ENCODE results near the gene EXD1. TPM values are rescaled to one million over a fixed set of nuclear protein-coding genes. Genes with fewer than 3 reads are reported as not detected.
"Not testable (repeated sequence)": the region's sequence is repeated elsewhere in the genome, so short reads cannot be mapped to it uniquely, and the experiment has no call there.

Gene EXD1
- total and polyA plus RNA-seq, 9 of the 15 experiments (the other 6 are each of a cell fraction or from before 2014, with no cell fraction given) = not detected

DNA sequence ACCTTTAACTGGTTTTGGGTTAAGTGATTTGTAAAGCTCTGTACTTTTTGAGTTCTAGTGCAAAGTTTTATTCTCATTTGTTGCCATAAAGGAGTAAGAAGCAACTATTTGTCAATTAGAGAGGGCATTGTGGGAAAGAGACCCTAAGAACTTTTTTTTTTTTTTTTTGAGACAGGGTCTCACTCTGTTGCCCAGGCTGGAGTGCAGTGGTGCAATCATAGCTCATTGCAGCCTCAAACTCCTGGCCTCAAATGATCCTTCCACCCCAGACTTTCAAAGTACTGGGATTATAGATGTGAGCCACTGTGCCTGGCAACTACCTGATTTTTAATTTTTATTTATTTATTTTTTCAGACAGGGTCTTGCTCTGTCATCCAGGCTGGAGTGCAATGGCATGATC, 5.4 kb upstream of the EXD1 start:
- Histone ChIP-seq H4K20me1 (replicated peaks; ENCODE audit: control insufficient read depth, insufficient read depth, low read length) (no peaks in the 10 kb centered on the region), H3K4me2 (ENCODE audit: insufficient read depth, low read length) (no peak overlapping the region), H3K4me3 (no peak overlapping the region), H3K9me1 (ENCODE audit: control insufficient read depth, insufficient read depth, low read length) (no peaks in the 10 kb centered on the region), H3K27me3 (ENCODE audit: control insufficient read depth in 2 of 2, insufficient read depth in 2 of 2, low read length in 2 of 2) (no peaks in the 10 kb centered on the region), H3K9me3 (replicated peaks; ENCODE audit: control insufficient read depth, insufficient read depth, low read depth, low read length) (no peaks in the 10 kb centered on the region), H3K27ac (ENCODE audit: extremely low read depth, low read depth, low read length) (no peak overlapping the region), H3K79me2 (ENCODE audit: control insufficient read depth, insufficient read depth, low read length) (peaks cover 50% of the 10 kb centered on the region), H3K4me1 (replicated peaks in 1 of 2; ENCODE audit: control insufficient read depth in 2 of 2, insufficient read depth in 2 of 2, low read length in 2 of 2) (peaks cover 19 to 23% of the 10 kb centered on the region in 2 experiments), H3K36me3 (ENCODE audit: control insufficient read depth, insufficient read depth, low read length) (peaks cover 19% of the 10 kb centered on the region; the same call in 2 of the 3 replicates), H2AFZ (ENCODE audit: low read depth, low read length) (no peak overlapping the region), H3K9ac (ENCODE audit: insufficient read depth in 1 of 2, low read depth in 2 of 2, low read length in 2 of 2) (no peak overlapping the region)
- TF ChIP-seq ZNF121 (CRISPR knock-in tag; conservative IDR thresholded peaks at IDR 0.05) (peak; percentile 52; the same call in 1 of the 2 replicates), RBM25 (IDR thresholded peaks at IDR 0.05; ENCODE audit: low read depth, low read length, severe bottlenecking) (peak; percentile 5), CBFA2T2 (conservative IDR thresholded peaks at IDR 0.05) (no peak)
- TF ChIP-seq, protein P1, sequence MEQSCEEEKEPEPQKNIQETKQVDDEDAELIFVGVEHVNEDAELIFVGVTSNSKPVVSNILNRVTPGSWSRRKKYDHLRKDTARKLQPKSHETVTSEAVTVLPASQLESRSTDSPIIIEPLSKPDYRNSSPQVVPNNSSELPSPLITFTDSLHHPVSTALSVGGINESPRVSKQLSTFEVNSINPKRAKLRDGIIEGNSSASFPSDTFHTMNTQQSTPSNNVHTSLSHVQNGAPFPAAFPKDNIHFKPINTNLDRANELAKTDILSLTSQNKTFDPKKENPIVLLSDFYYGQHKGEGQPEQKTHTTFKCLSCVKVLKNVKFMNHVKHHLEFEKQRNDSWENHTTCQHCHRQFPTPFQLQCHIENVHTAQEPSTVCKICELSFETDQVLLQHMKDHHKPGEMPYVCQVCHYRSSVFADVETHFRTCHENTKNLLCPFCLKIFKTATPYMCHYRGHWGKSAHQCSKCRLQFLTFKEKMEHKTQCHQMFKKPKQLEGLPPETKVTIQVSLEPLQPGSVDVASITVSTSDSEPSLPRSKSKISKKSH (CRISPR knock-in tag; IDR thresholded peaks at IDR 0.05) = no peak
- no peak for FAIRE-seq
- ChIA-PET POLR2A (interaction anchor here (0.7 kb wide), 1 partner anchor 252 kb away, joined by 3 read pairs; no protein-coding TSS in a partner anchor), CTCF (ENCODE audit: low intra/inter-chr PET ratio) (no interaction called here)
- no TSS peak for BruUV-seq (replicated peaks)
- in situ Hi-C loops (cut with MboI) = no loop called here
- intact Hi-C loops (cut with micrococcal nuclease) = no loop called here
- ATAC-seq = no peak
- no peak for DNase-seq (ENCODE audit: extremely low read depth in 1 of 4, low spot score in 3 of 4)

DNA sequence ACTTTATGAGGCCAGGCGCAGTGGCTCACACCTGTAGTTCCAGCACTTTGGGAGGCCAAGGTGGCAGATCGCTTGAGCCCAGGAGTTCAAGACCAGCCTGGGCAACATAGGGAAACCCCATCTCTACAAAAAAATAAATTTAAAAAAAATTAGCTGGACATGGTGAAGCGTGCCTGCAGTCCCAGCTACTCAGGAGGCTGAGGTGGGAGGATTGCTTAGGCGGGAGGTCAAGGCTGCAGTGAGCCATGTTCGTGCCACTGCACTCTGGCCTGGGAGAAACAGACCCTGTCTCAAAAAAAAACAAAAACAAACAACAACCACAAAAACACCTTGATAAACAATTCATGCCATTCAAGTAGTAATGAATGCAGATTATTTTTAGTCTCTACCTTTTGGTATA, 4.7 kb upstream of the EXD1 start:
- H3K9me1 ChIP-seq (ENCODE audit: control insufficient read depth, insufficient read depth, low read length); intact Hi-C loops (cut with micrococcal nuclease); in situ Hi-C loops (cut with MboI); H3K9me3 ChIP-seq (replicated peaks; ENCODE audit: control insufficient read depth, insufficient read depth, low read depth, low read length); H3K27ac ChIP-seq (ENCODE audit: extremely low read depth, low read depth, low read length); POLR2A ChIA-PET; CTCF ChIA-PET (ENCODE audit: low intra/inter-chr PET ratio); BruUV-seq (replicated peaks); H3K27me3 ChIP-seq (ENCODE audit: control insufficient read depth in 2 of 2, insufficient read depth in 2 of 2, low read length in 2 of 2); H3K4me3 ChIP-seq; H4K20me1 ChIP-seq (replicated peaks; ENCODE audit: control insufficient read depth, insufficient read depth, low read length); H2AFZ ChIP-seq (ENCODE audit: low read depth, low read length); DNase-seq (ENCODE audit: extremely low read depth in 1 of 4, low spot score in 3 of 4); ATAC-seq; FAIRE-seq; H3K9ac ChIP-seq (ENCODE audit: insufficient read depth in 1 of 2, low read depth in 2 of 2, low read length in 2 of 2); H3K4me2 ChIP-seq (ENCODE audit: insufficient read depth, low read length): not testable (repeated sequence)
- Histone ChIP-seq H3K4me1 (replicated peaks in 1 of 2; ENCODE audit: control insufficient read depth in 2 of 2, insufficient read depth in 2 of 2, low read length in 2 of 2) (peaks cover 20 to 28% of the 10 kb centered on the region in 2 experiments), H3K36me3 (ENCODE audit: control insufficient read depth, insufficient read depth, low read length) (peaks cover 18% of the 10 kb centered on the region; the same call in 2 of the 3 replicates), H3K79me2 (ENCODE audit: control insufficient read depth, insufficient read depth, low read length) (peaks cover 49% of the 10 kb centered on the region)
- WGBS (ENCODE audit: insufficient coverage, low coverage, missing lambda C conversion rate) = 90% methylated on average over 5 of the region's 5 CpGs

Data from K562 (cell line).